ENCODE measurements around the gene OTOP3. TPM values are rescaled to one million over a fixed set of nuclear protein-coding genes. Genes with fewer than 3 reads are reported as not detected.
A peak's percentile ranks its signal among the peaks of the same experiment; 100 is the strongest.

Gene OTOP3
- total RNA-seq, 1 donor from 2014 or later: not detected

- DNase-seq (ENCODE audit: low read depth in 2 of 2): no peak
Observed at GRCh38 chr17:74917430-74917829, 18.3 kb upstream of the OTOP3 start.

GRCh38 chr17:74918906-74919305 is 16.8 kb upstream of the OTOP3 start:
- DNase-seq (ENCODE audit: low read depth in 2 of 2): no peak

GRCh38 chr17:74919440-74920305 is 16.0 kb upstream of the OTOP3 start:
- no peak for DNase-seq (ENCODE audit: low read depth in 2 of 2)

GRCh38 chr17:74920306-74920620 is 15.4 kb upstream of the OTOP3 start:
- no peak for DNase-seq (ENCODE audit: low read depth in 2 of 2)

- DNase-seq (ENCODE audit: low read depth in 2 of 2): no peak
Observed at GRCh38 chr17:74920642-74921025, 15.1 kb upstream of the OTOP3 start.

GRCh38 chr17:74921026-74921681 is 14.5 kb upstream of the OTOP3 start:
- DNase-seq (ENCODE audit: low read depth in 2 of 2): no peak

- no peak for DNase-seq (ENCODE audit: low read depth in 2 of 2)
Observed at GRCh38 chr17:74921769-74922168, 13.9 kb upstream of the OTOP3 start.

GRCh38 chr17:74922172-74922571 is 13.5 kb upstream of the OTOP3 start:
- no peak for DNase-seq (ENCODE audit: low read depth in 2 of 2)

- no peak for DNase-seq (ENCODE audit: low read depth in 2 of 2)
Observed at GRCh38 chr17:74922694-74923537, 12.8 kb upstream of the OTOP3 start, which contains the start of gene USH1G. TSS of gene USH1G (minus strand) at chr17:74923255. CDS start at chr17:74923073, 182 bp downstream.

- DNase-seq (ENCODE audit: low read depth in 2 of 2): peak; percentile 16 to 57
Observed at GRCh38 chr17:74923538-74924249, 12.0 kb upstream of the OTOP3 start.

- no peak for DNase-seq (ENCODE audit: low read depth in 2 of 2)
Observed at GRCh38 chr17:74924250-74924948, 11.3 kb upstream of the OTOP3 start, which contains the start of gene OTOP2. TSS of gene OTOP2 (plus strand) at chr17:74924273. CDS start at chr17:74924633, 360 bp downstream.

GRCh38 chr17:74925242-74925641 is 10.5 kb upstream of the OTOP3 start:
- DNase-seq (ENCODE audit: low read depth in 2 of 2): no peak

- DNase-seq (ENCODE audit: low read depth in 2 of 2): no peak
Observed at GRCh38 chr17:74928786-74929185, 6.9 kb upstream of the OTOP3 start.

- no peak for DNase-seq (ENCODE audit: low read depth in 2 of 2)
Observed at GRCh38 chr17:74930535-74931036, 5.1 kb upstream of the OTOP3 start.

- DNase-seq (ENCODE audit: low read depth in 2 of 2): no peak
Observed at GRCh38 chr17:74935048-74935447, 650 bp upstream of the OTOP3 start.

GRCh38 chr17:74936470-74936799 is 737 bp downstream of the OTOP3 start:
- no peak for DNase-seq (ENCODE audit: low read depth in 2 of 2)

GRCh38 chr17:74937064-74938051 is 1.7 kb downstream of the OTOP3 start:
- no peak for DNase-seq (ENCODE audit: low read depth in 2 of 2)

GRCh38 chr17:74938194-74938950 is 2.7 kb downstream of the OTOP3 start:
- no peak for DNase-seq (ENCODE audit: low read depth in 2 of 2)

- no peak for DNase-seq (ENCODE audit: low read depth in 2 of 2)
Observed at GRCh38 chr17:74939534-74939933, 3.8 kb downstream of the OTOP3 start.
